Measurements from ENCODE around the gene PDLIM4.

PDLIM4 gene

DNA sequence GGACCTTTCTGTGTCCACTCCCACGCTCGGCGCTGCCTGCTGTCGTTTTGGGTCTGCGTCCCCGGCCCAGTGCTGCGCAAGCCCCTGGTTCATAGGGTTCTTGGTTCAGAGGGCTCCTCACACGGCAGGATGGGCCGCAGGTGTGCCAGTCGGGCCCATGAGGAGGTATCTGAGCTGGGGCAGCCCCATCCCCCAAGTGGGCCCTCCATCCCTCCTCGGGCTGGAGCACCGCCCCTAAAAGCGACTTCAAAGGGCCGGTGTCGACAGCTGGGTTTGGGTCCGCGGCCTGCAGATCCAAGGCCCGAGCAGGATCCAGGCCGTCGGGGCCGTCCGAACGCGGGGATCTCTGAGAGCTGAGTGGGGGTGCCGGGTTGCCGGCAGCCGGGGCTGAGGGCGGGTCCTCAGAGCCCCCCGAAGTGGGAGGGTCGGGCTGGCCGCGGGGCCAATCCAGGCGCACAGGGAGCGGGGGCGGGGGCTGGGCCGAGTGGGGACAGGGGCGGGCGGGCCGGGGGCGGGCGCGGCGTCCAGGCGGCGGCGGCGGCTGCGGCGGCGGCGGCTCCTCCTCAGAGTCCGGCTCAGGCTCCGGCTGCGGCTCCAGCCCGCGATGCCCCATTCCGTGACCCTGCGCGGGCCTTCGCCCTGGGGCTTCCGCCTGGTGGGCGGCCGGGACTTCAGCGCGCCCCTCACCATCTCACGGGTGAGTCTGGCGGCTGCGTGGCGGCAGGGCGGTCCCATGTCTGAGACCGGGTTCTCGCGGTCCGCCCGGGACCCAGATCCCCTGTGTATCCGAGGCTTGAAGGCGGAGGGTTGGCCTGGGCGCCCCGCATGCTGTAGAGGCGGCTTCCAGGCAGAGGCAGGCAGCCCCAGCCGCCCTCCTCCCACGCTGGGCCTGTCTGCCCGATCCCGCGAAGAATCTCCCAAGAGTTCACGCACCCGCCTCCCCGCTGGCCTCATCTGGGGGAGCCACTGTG lies at the start of gene PDLIM4:
TSS of gene PDLIM4 (plus strand) at position 566 of the 971 bp plus-strand sequence. CDS start at position 605, 39 bp downstream.
- no peak for DNase-seq (ENCODE audit: low spot score)

DNA sequence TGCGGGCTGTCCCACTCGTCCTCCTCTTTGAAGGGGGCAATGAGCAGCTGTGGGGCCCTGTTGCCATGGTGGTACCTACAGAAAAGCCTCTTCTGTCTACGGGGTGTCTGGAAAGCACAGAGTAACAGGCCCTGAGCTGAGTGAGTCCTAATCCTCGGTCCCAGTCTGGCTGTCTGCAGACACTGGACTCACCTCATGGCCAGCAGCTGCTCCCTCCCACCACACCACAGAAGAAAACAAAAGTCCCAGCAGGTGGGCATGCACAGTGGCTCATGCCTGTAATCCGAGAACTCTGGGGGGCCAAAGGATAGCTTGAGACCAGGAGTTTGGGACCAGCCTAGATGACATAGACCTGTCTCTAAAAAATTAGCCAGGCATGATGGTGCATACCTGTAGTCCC lies 49.7 kb upstream of the PDLIM4 start:
- no peak for DNase-seq (ENCODE audit: low spot score)

DNA sequence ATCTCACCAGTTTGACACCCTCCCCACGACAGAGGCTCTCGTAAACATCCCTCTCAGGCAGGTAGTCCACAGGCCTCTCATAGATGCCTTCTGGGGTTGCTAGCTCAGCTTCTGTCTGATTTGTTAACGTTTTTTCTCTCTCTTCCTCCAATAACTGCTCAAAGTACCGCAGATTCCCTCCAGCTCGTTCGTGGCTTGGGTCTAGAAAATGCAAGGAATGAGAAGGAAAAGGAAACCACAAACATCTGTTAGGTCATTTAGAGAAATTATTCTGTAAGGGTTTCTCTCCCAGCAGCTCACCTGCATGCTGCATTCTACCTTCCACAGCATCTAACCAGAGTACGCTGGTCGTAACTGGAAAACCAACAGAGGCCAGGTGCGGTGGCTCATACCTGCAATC lies 48.4 kb upstream of the PDLIM4 start:
- no peak for DNase-seq (ENCODE audit: low spot score)

DNA sequence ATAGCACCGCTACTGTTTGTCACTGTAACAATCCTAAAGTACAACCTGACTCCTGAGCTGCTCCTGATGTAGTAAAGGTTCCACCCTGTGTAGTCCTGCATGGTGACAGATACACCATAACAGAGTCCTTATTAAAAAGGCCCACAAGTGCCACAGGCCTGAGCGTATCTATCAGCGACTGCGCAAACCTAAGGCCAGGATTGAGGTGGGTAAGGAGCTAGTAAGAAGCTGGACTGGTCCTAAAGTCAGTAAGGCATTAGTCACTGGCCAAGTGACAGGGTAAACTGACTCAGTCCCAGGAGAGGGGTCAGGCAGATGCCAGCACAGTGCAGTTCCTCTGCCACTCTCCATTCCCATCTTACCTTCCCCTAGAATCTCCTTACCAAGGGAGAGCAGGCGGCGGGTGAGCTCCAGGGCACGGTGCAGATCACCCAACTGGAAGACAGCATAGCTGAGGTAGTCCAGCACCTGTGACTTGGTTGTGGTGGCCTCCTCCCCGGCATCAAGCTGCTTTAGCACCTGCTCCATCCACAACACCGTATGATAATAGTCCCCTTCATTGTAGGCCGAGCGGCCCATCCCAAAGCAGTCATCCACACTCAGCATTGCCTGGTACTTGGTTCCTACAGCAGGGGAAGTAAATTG lies 47.5 kb upstream of the PDLIM4 start:
- no peak for DNase-seq (ENCODE audit: low spot score)

GRCh38 chr5:132210944-132211343 lies 46.6 kb upstream of the PDLIM4 start:
- DNase-seq (ENCODE audit: low spot score) = no peak

GRCh38 chr5:132211787-132212186 lies 45.7 kb upstream of the PDLIM4 start:
- no peak for DNase-seq (ENCODE audit: low spot score)

- no peak for DNase-seq (ENCODE audit: low spot score)
Observed at GRCh38 chr5:132213666-132214065, 43.8 kb upstream of the PDLIM4 start.

GRCh38 chr5:132214491-132214890 lies 43.0 kb upstream of the PDLIM4 start:
- no peak for DNase-seq (ENCODE audit: low spot score)

DNA sequence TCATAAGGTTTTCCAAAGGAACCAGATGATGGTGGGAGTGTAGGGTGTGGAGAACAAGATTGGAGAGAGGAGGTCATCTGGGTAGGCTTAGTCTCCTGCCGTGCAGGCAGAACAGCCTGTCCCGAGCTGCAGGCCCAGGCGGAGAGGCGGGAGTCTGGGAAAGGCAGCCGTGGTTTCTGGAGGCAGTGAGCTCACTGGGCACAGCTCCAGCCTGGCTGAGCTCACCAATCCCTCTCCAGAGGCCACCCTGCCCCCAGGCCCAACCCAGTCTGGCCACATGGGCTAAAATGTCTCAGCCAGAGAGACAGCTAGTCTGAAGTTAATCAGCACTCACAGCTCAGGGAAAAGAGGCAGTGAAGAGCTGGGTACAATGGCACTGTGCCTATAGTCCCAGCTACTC lies 42.2 kb upstream of the PDLIM4 start:
- DNase-seq (ENCODE audit: low spot score) = no peak

GRCh38 chr5:132218321-132218720 lies 39.2 kb upstream of the PDLIM4 start:
- no peak for DNase-seq (ENCODE audit: low spot score)

- DNase-seq (ENCODE audit: low spot score) = no peak
Observed at GRCh38 chr5:132219289-132219970, 38.1 kb upstream of the PDLIM4 start.

GRCh38 chr5:132219981-132220380 lies 37.5 kb upstream of the PDLIM4 start:
- DNase-seq (ENCODE audit: low spot score) = no peak

DNA sequence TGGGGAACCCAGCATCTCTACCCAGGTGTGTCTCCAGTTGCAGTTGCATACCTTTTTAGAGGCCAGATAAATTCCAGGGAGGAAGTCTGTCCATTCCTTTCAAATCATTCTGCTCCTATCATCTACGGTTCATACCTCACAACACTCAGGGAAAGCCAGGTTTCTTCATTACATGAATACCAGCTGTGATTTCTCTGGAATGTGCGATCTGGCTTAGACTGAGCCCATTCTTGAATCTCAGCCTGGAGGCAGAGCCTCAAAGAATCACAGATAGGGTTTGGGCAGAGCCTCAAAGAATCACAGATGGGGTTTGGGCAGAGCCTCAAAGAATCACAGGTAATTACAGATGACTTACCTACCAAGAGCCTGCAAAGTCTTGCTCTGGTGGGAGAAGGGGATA lies 37.0 kb upstream of the PDLIM4 start:
- DNase-seq (ENCODE audit: low spot score) = no peak

- no peak for DNase-seq (ENCODE audit: low spot score)
Observed at GRCh38 chr5:132221781-132222648, 35.5 kb upstream of the PDLIM4 start.

- no peak for DNase-seq (ENCODE audit: low spot score)
Observed at GRCh38 chr5:132222649-132223038, 34.9 kb upstream of the PDLIM4 start.

DNA sequence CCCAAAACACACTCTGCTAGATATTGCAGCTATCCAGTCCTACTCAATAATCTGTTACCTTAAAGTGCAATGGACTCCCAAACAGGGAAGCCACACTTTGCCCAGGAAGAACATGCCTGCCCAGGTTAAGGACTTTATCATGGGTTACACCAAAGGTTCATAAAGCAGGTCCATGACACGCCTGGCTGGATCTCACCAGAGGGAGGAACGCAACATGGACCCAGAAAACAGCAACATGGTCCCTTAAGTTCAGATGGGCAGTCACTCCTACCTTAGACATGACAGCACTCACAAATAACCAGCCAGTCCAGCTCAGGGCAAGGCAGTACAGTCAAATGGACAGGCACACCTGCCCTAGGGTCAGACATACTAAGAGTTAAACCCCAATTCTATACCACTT lies 33.6 kb upstream of the PDLIM4 start:
- DNase-seq (ENCODE audit: low spot score) = no peak

DNA sequence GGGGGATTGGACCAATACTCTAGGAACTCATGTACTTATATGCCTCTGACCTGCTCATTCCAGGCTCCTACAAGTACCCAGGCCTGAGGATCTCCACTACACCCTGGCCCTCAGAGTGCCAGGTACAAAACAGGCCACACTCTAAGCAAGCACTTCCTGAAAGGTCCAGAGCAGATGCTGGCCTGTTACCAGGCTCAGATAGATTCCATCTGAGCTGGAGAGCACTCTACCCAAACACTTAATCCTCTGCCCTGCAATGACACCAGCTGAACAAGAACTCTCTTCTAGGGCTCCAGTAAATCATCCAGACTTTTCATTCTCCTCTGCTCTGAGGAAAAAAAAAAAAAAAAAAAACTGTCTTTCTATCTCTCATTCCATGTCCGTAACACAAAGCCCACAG lies 32.8 kb upstream of the PDLIM4 start:
- DNase-seq (ENCODE audit: low spot score) = no peak

DNA sequence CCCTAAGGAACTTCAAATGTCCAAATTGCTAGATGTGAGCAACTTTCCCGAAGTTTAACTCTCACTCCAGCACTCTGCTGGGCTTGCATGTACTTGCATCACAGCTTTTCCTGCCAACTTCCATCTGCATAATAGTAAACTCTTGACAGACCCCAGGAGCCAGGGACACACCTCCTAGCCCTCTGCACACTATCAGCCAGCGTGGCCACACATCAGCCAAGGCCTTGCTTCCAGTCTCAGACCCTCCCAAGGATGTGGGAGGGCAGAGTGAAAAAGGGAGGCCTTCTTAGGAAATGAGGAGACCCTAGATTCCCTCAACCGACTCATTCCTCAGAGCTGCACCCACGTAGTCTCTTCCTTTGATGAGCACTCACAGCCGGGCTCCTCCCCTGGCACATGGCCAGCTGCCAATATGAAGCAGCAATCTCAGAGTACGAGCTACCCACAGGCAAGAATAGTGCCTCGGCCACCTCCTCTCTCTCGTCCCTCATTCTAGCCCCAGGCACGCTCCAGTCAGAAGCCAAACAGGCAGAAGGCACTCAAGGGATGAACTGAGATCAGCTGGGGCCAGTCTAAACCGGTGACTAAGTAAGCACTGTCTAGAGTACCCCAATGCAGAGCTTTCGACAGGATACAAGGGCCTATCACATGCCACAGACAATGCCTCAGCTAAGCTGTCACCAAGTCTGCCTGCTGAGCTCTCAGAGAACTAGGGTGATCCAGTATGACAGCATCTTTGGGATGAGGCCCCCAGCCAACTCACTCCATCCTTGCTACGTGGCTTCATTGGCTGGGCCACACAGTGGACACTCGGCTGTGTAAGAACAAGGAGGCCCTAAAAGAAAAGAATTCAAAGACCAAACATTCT lies 32.1 kb upstream of the PDLIM4 start:
- peak; percentile 10 for DNase-seq (ENCODE audit: low spot score)

GRCh38 chr5:132226516-132227234 lies 30.8 kb upstream of the PDLIM4 start:
- DNase-seq (ENCODE audit: low spot score) = no peak

DNA sequence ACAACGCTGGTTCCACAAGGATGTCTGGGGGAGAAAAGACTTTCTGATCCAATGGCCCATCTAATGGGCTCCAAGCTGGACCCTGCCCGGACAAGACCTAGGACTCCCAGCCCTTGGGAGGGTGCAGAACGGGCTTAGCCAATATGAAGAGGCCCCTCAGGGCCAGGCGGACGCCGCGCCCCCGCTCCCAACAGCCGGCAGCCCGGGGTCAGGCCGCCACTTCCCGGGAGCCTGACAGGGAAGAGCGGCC lies 30.3 kb upstream of the PDLIM4 start:
- no peak for DNase-seq (ENCODE audit: low spot score)
